ENCODE results near the gene TRIML2. TPM values are rescaled to one million over a fixed set of nuclear protein-coding genes. Genes with fewer than 3 reads are reported as not detected.
"Not testable (repeated sequence)": the region's sequence is repeated elsewhere in the genome, so short reads cannot be mapped to it uniquely, and the experiment has no call there.

TRIML2 gene
- total RNA-seq, 1 donor from 2014 or later, result not detected

GRCh38 chr4:188107931-188108843, 1.2 kb downstream of the TRIML2 start:
- no peak for DNase-seq (ENCODE audit: low read depth)

- DNase-seq (ENCODE audit: low read depth), result no peak
Measured at GRCh38 chr4:188106454-188106853, 2.9 kb downstream of the TRIML2 start.

- no peak for DNase-seq (ENCODE audit: low read depth)
Measured at GRCh38 chr4:188092824-188093223, 16.6 kb downstream of the TRIML2 start.

GRCh38 chr4:188086858-188087257, 22.5 kb downstream of the TRIML2 start:
- no peak for DNase-seq (ENCODE audit: low read depth)

GRCh38 chr4:188082796-188083195, 26.6 kb downstream of the TRIML2 start:
- DNase-seq (ENCODE audit: low read depth), result no peak

- DNase-seq (ENCODE audit: low read depth), result no peak
Measured at GRCh38 chr4:188078116-188078515, 31.3 kb downstream of the TRIML2 start.

GRCh38 chr4:188076169-188076568, 33.2 kb downstream of the TRIML2 start:
- DNase-seq (ENCODE audit: low read depth), result no peak

GRCh38 chr4:188061083-188061482, 48.3 kb downstream of the TRIML2 start:
- DNase-seq (ENCODE audit: low read depth), result no peak

GRCh38 chr4:188053302-188053701, 56.1 kb downstream of the TRIML2 start:
- DNase-seq (ENCODE audit: low read depth), result no peak

- DNase-seq (ENCODE audit: low read depth), result no peak
Measured at GRCh38 chr4:188046657-188047056, 62.7 kb downstream of the TRIML2 start.

GRCh38 chr4:188045461-188045860, 63.9 kb downstream of the TRIML2 start:
- DNase-seq (ENCODE audit: low read depth), result not testable (repeated sequence)

- no peak for DNase-seq (ENCODE audit: low read depth)
Measured at GRCh38 chr4:188043154-188043553, 66.2 kb downstream of the TRIML2 start.

- DNase-seq (ENCODE audit: low read depth), result no peak
Measured at GRCh38 chr4:188042191-188042590, 67.2 kb downstream of the TRIML2 start.

- DNase-seq (ENCODE audit: low read depth), result no peak
Measured at GRCh38 chr4:188041721-188042120, 67.7 kb downstream of the TRIML2 start.

Other genes with a start within 250 kb of the TRIML2 start
- gene ZFP42, start 113.8 kb downstream of the TRIML2 start, total RNA-seq, result 0.10 and 0.17 TPM in 2 replicates
- gene TRIML1, start 29.8 kb upstream of the TRIML2 start, total RNA-seq, result not detected in 2 replicates